HuH-7 (cell line): ENCODE results near the gene SURF6.
A peak's percentile ranks its signal among the peaks of the same experiment; 100 is the strongest.
"Not testable (repeated sequence)": the region's sequence is repeated elsewhere in the genome, so short reads cannot be mapped to it uniquely, and the experiment has no call there.

ENCODE experiments used
- DNase-seq: peaks from one replicate; pipeline ENCODE4 v3.0.0; 2011; ENCODE audit warnings: low spot score

SURF6 gene

GRCh38 chr9:133347985-133348717, 12.2 kb upstream of the SURF6 start, which contains the start of the genes MED22 and RPL7A:
Gene MED22 (minus strand): TSS chr9:133348131. CDS start chr9:133346662, 1,469 bp downstream.
Gene RPL7A (plus strand): TSS chr9:133348218. CDS start chr9:133348244, 26 bp downstream.
- peak; percentile 93 for DNase-seq

- no peak for DNase-seq
Observed at GRCh38 chr9:133347515-133347984, 11.6 kb upstream of the SURF6 start.

- no peak for DNase-seq
Observed at GRCh38 chr9:133346021-133346785, 10.2 kb upstream of the SURF6 start.

GRCh38 chr9:133345596-133345995, 9.6 kb upstream of the SURF6 start:
- no peak for DNase-seq

GRCh38 chr9:133344979-133345378, 9.0 kb upstream of the SURF6 start:
- DNase-seq = no peak

GRCh38 chr9:133344071-133344470, 8.1 kb upstream of the SURF6 start:
- no peak for DNase-seq

GRCh38 chr9:133342570-133342969, 6.6 kb upstream of the SURF6 start:
- no peak for DNase-seq

GRCh38 chr9:133342069-133342406, 6.0 kb upstream of the SURF6 start:
- peak; percentile 60 for DNase-seq

- DNase-seq = no peak
Observed at GRCh38 chr9:133341369-133342068, 5.5 kb upstream of the SURF6 start.

GRCh38 chr9:133340916-133341315, 4.9 kb upstream of the SURF6 start:
- no peak for DNase-seq

GRCh38 chr9:133340256-133340655, 4.3 kb upstream of the SURF6 start:
- DNase-seq = no peak

- DNase-seq = no peak
Observed at GRCh38 chr9:133339641-133340040, 3.7 kb upstream of the SURF6 start.

GRCh38 chr9:133334888-133335287, 1.1 kb downstream of the SURF6 start:
- DNase-seq = not testable (repeated sequence)

- no peak for DNase-seq
Observed at GRCh38 chr9:133334161-133334560, 1.8 kb downstream of the SURF6 start.

GRCh38 chr9:133333566-133333965, 2.4 kb downstream of the SURF6 start:
- DNase-seq = no peak

- DNase-seq = no peak
Observed at GRCh38 chr9:133333011-133333410, 3.0 kb downstream of the SURF6 start.

- DNase-seq = no peak
Observed at GRCh38 chr9:133332381-133332730, 3.6 kb downstream of the SURF6 start.

- no peak for DNase-seq
Observed at GRCh38 chr9:133331641-133332380, 4.2 kb downstream of the SURF6 start.

GRCh38 chr9:133331221-133331620, 4.8 kb downstream of the SURF6 start:
- no peak for DNase-seq

GRCh38 chr9:133329306-133330156, 6.5 kb downstream of the SURF6 start:
- not testable (repeated sequence) for DNase-seq
